T-helper 1 cell treated with Interleukin-12 subunit alpha and Interleukin-12 subunit beta and Interleukin-4 antibody, amounts not matched to agents 30 μg/mL and 1 μg/mL, for 36 hours (primary cell): ENCODE data around the gene CMKLR1.

Experiments
- H3K27ac Mint-ChIP-seq: one replicate; pipeline ENCODE4 v1.8.0; 2021; ENCODE audit warnings: mild to moderate bottlenecking, mixed read lengths
- H3K27me3 Mint-ChIP-seq: one replicate; pipeline ENCODE4 v1.8.0; 2021; ENCODE audit warnings: low read depth, mixed read lengths
- H3K36me3 Mint-ChIP-seq: one replicate; pipeline ENCODE4 v1.8.0; 2021; ENCODE audit warnings: low read depth, mixed read lengths
- H3K4me1 Mint-ChIP-seq: one replicate; pipeline ENCODE4 v1.8.0; 2021; ENCODE audit warnings: low read depth, mixed read lengths
- H3K4me3 Mint-ChIP-seq: one replicate; pipeline ENCODE4 v1.8.0; 2021; ENCODE audit warnings: mild to moderate bottlenecking, moderate library complexity, mixed read lengths
- H3K9me3 Mint-ChIP-seq: one replicate; pipeline ENCODE4 v1.8.0; 2021; ENCODE audit warnings: mixed read lengths

Gene CMKLR1

DNA sequence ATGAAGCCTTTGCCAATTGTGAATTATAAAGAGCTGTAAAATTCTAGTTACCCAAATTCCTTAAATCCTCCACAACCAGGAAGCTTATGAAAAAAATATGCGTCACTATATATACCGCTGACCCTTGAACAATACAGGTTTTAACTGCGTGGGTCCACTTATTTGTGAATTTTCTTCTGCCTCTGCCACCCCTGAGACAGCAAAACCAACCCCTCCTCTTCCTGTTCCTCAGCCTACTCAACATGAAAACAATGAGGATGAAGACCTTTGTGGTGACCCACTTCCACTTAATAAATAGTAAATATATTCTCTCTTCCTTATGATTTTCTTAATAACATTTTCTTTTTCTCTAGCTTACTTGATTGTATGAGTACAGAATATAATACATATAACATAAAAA is 42.2 kb downstream of the CMKLR1 start:
- Mint-ChIP-seq H3K27ac (no peak overlapping the region), H3K9me3 (no peaks in the 10 kb centered on the region), H3K4me1 (peaks cover 8% of the 10 kb centered on the region), H3K27me3 (peaks cover 4% of the 10 kb centered on the region), H3K4me3 (no peak overlapping the region), H3K36me3 (no peaks in the 10 kb centered on the region)

DNA sequence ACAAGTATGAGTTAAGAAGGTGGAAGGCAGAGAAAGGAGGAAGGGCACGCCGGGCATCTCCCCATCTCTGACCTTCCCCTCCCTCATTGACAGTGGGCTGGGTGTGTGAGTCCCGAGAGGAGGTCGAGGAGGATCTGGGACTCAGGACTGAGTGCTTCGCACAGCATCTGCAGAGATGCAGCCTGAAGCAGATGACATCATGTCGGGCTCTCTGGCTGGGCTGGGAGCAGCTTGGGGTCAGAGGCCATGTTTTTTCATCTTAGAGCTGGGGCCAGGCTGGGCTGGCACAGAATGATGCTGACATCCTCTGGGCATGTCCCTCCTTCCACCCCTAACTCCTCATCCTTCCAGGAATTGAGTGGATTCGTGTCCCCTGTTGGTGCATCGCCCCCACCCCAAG is 43.5 kb downstream of the CMKLR1 start:
- H3K4me3 Mint-ChIP-seq, result no peak overlapping the region
- no peak overlapping the region for H3K27ac Mint-ChIP-seq
- H3K36me3 Mint-ChIP-seq, result no peaks in the 10 kb centered on the region
- H3K4me1 Mint-ChIP-seq, result peaks cover 8% of the 10 kb centered on the region
- H3K9me3 Mint-ChIP-seq, result no peaks in the 10 kb centered on the region
- H3K27me3 Mint-ChIP-seq, result peaks cover 4% of the 10 kb centered on the region

DNA sequence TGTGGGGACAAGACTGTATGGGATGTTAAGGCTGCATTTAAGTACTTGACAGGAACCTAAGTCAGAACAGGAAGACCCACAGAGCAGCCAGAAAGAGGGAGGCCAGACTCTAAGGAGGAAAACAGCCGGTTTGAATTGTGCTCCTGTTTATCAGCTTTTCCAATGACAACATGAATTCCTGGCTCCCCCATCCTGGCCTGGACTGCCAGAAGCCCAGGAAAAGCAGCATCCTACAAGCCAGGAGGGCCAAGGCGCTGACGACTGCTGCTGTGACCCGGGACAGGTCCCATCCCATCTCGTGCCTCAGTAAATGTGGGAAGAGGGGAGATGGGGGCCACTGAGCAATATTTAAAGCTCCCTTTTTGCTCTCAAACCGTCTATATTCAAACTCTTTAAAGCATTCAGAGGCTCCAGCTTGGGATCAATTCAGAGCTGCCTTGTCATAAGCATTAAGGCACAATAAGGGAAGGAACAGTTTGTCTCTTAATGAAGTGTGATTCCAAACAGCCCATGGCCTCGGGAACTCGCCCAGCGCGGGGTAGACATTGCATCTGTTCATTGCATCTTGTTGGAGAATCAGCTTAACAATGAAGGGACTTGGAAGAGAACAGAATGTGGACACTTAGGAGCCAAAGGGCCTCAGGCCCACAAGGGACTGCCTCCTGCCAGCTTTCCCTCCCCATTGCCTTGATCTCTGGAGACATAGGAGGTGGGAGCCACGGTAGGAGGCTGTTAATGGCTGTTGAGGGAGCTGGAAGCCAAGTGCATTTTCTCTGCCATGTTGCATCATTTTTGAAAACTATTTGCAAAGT is 49.6 kb downstream of the CMKLR1 start:
- peaks cover 8% of the 10 kb centered on the region for H3K27me3 Mint-ChIP-seq
- no peaks in the 10 kb centered on the region for H3K9me3 Mint-ChIP-seq
- H3K36me3 Mint-ChIP-seq, result no peaks in the 10 kb centered on the region
- H3K27ac Mint-ChIP-seq, result no peak overlapping the region
- no peaks in the 10 kb centered on the region for H3K4me1 Mint-ChIP-seq
- H3K4me3 Mint-ChIP-seq, result no peak overlapping the region

DNA sequence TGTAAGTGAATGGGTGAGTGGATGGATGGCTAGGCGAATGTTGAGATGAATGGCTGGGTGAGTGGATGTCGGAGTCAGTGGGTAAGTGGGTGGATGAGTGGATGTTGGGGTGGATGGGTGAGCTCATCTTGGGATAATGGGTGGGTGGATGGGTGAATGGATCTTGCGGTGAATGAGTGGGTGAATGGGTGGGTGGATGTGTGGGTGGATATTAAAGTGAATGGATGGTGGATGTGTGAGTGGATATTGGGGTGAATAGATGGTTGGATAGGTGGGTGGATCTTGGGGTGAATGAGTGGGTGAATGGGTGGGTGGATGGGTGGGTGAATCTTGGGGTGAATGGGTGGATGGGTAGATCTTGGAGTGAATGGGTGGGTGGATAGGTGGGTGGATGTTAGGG is 51.9 kb downstream of the CMKLR1 start:
- no peaks in the 10 kb centered on the region for H3K36me3 Mint-ChIP-seq
- H3K27ac Mint-ChIP-seq, result no peak overlapping the region
- peaks cover 3% of the 10 kb centered on the region for H3K27me3 Mint-ChIP-seq
- H3K4me3 Mint-ChIP-seq, result no peak overlapping the region
- peaks cover 2% of the 10 kb centered on the region for H3K4me1 Mint-ChIP-seq
- H3K9me3 Mint-ChIP-seq, result no peaks in the 10 kb centered on the region

DNA sequence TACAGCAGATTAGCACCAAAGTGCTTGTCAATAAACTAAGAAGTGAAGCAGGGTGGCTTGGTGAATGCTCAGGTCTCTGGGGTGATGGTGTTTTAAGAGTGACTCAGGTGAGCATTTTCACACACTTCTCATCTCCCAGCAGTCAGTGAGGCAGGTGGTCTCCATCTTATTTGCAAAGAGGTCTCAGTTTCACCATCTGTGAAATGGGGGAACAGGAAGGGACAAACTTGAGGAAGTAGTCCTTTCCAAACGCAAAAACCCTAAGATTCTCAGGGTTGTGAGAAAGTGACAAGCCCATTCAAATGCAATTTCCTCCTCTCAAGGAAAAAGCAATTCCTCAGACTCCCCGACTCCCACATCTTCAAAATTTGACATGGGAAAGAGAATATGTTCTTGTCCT is 54.1 kb downstream of the CMKLR1 start:
- no peak overlapping the region for H3K27ac Mint-ChIP-seq
- H3K4me1 Mint-ChIP-seq, result peaks cover 2% of the 10 kb centered on the region
- no peaks in the 10 kb centered on the region for H3K9me3 Mint-ChIP-seq
- peaks cover 3% of the 10 kb centered on the region for H3K27me3 Mint-ChIP-seq
- H3K36me3 Mint-ChIP-seq, result no peaks in the 10 kb centered on the region
- H3K4me3 Mint-ChIP-seq, result no peak overlapping the region

DNA sequence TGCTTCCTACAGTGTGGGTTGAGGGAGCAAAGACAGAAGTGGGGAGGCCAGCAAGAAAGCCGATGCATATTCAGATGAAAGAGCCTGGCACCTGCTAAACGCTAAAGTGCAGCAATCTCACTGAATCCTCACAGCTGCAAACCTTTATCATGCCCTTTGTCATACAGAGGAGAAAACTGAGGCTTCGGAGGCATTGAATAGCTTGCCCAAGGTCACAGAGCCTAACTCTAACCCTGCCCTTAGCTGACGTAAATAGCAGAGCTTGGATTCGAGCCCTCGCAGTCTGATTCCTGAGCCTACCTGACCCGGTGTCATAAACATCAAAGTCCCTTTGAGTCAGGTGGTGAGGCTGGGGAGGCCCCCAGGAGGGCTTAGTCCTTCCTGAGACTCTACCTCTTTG is 54.9 kb downstream of the CMKLR1 start:
- peaks cover 3% of the 10 kb centered on the region for H3K27me3 Mint-ChIP-seq
- peaks cover 2% of the 10 kb centered on the region for H3K4me1 Mint-ChIP-seq
- no peaks in the 10 kb centered on the region for H3K9me3 Mint-ChIP-seq
- H3K36me3 Mint-ChIP-seq, result no peaks in the 10 kb centered on the region
- no peak overlapping the region for H3K27ac Mint-ChIP-seq
- H3K4me3 Mint-ChIP-seq, result no peak overlapping the region

DNA sequence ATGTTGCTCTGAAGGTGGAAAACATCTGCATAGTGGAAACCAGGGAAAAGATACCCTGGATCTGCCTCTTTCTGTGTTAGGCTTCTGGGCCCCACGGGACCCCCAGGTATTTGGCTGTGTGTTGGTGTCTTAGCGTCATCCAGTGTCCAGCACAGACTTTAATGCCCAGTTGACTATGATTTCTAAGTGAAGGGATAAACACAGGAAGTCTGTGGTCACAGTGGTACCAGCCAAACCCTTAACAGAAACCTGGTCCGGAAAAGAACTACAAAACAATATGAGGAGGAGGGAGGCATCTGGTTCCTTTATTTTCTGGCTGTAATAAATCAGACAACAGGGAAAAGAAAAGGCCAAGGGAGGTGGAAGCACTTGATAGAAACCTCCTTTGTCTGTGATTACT is 56.4 kb downstream of the CMKLR1 start:
- no peaks in the 10 kb centered on the region for H3K9me3 Mint-ChIP-seq
- no peak overlapping the region for H3K4me3 Mint-ChIP-seq
- H3K4me1 Mint-ChIP-seq, result peaks cover 3% of the 10 kb centered on the region
- no peaks in the 10 kb centered on the region for H3K27me3 Mint-ChIP-seq
- no peak overlapping the region for H3K27ac Mint-ChIP-seq
- H3K36me3 Mint-ChIP-seq, result no peaks in the 10 kb centered on the region

DNA sequence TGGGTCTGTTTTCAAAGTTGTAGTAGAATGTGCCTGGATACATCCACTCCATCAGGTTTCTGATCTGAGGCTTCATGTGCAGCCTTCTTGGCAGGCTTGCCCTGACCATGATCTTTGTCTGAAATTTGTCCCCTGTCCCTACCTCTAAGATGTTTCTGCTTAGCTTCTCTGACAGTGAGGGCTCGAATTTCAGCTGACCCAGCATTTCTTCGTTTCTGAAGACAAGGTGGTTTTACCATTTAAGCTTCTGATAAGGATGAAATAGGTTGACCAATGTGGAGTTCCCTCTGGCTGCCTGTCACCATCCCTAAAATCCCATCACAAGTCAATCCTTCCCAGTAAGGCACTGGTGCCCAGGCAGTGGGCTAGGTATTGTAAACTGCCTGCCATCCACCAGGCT is 57.0 kb downstream of the CMKLR1 start:
- H3K9me3 Mint-ChIP-seq, result no peaks in the 10 kb centered on the region
- H3K4me1 Mint-ChIP-seq, result peaks cover 4% of the 10 kb centered on the region
- H3K36me3 Mint-ChIP-seq, result no peaks in the 10 kb centered on the region
- H3K4me3 Mint-ChIP-seq, result no peak overlapping the region
- H3K27me3 Mint-ChIP-seq, result no peaks in the 10 kb centered on the region
- H3K27ac Mint-ChIP-seq, result no peak overlapping the region

DNA sequence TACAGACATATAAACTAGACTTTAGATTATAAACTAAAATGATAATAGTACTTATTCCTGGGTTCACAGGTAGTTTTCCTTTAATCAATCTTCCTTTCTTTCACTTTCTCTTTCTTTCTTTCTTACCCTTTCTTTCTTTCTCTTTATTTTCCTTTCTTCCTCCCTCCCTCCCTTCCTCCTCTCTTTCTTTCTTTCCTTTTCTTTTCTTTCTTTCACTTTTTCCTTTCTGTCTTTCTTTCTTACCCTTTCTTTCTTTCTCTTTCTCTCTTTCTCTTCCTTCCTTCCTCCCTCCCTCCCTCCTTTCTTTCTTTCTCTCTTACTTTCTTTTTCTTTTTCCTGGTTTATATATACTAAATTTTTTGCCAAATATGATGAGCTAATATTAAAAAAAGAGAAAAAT is 61.5 kb downstream of the CMKLR1 start:
- H3K27me3 Mint-ChIP-seq, result no peaks in the 10 kb centered on the region
- H3K27ac Mint-ChIP-seq, result no peak overlapping the region
- H3K4me1 Mint-ChIP-seq, result peaks cover 3% of the 10 kb centered on the region
- H3K4me3 Mint-ChIP-seq, result no peak overlapping the region
- no peaks in the 10 kb centered on the region for H3K36me3 Mint-ChIP-seq
- no peaks in the 10 kb centered on the region for H3K9me3 Mint-ChIP-seq

DNA sequence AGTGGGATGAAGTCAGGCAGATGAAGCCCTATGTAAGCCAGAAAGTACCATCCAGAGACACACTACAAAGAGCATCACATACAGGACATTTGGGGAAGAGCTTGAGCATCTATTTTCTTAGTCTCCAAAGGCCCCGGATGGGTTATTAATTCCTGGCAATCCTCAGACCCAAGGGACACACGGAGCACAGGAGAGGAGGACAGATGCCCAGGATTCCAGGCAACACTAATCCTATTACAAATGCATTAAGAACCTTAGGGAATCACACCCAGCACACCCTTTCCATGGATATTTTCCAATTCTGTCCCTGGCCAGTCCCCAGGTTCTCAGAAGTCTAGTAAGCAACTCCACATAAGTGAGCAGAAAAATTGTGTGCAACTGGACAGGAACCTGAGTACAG is 65.9 kb downstream of the CMKLR1 start:
- Mint-ChIP-seq H3K4me3 (no peak overlapping the region), H3K4me1 (peaks cover 2% of the 10 kb centered on the region), H3K27ac (no peak overlapping the region), H3K9me3 (no peaks in the 10 kb centered on the region), H3K36me3 (no peaks in the 10 kb centered on the region), H3K27me3 (no peaks in the 10 kb centered on the region)

DNA sequence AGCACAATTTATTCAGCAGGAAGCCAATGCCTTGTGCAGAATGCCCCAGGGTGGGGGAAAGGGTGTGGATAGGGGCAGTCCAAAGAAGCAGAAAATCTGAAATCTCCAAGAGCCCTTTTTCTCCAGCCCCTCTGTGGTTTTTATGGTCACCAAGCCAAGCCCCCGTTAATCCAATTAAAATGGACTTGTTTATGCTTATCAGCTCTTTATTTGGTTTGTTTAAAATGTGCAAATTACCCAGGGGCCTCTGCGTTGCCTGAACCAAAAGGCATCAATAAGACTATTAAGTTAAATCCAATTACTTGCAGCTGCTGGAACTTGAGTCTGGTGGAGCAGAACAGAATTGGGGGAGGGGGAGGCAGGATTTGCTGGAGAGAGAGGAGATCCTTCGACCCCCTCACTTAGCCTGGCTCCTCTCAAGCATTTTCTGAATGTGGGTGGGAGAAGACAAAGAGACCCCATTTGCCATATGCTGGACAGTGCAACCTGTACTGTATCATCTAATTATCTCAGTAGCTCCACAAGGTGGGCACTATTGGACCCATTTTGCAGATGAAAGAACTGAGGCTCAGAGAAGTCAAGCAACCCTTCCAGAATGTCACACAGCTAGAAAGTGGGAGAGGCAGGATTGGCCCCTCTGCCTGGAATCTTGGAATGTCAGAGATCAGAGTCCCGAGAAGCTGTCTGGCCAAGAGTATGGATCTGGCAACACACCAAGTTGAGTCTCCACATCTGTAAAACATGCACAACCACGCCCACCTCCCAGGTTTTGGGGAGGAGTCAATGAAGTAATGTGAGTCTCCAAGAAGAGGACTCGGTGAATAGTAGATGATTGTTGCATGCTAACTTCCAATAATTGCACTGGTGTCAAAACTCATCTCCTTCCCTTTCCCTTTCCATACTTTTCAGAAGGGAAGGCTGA is 66.9 kb downstream of the CMKLR1 start:
- no peak overlapping the region for H3K4me3 Mint-ChIP-seq
- no peaks in the 10 kb centered on the region for H3K9me3 Mint-ChIP-seq
- no peak overlapping the region for H3K27ac Mint-ChIP-seq
- H3K27me3 Mint-ChIP-seq, result no peaks in the 10 kb centered on the region
- no peaks in the 10 kb centered on the region for H3K36me3 Mint-ChIP-seq
- H3K4me1 Mint-ChIP-seq, result no peaks in the 10 kb centered on the region

DNA sequence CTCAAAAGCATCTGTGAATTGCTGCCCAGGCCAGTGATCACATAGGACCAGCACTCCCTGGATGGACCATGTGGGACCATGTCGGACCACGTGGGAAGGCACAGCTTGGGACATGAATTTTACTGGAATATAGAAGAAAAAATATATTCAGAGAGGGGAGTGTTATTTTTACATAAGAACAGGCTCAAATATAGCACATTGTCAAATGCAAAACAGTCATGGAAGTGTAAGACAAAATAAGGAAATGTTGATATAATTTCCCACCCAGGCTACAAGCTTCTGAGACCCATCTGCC is 68.3 kb downstream of the CMKLR1 start:
- Mint-ChIP-seq H3K36me3 (no peaks in the 10 kb centered on the region), H3K4me1 (no peaks in the 10 kb centered on the region), H3K27me3 (no peaks in the 10 kb centered on the region), H3K4me3 (no peak overlapping the region), H3K27ac (no peak overlapping the region), H3K9me3 (no peaks in the 10 kb centered on the region)

DNA sequence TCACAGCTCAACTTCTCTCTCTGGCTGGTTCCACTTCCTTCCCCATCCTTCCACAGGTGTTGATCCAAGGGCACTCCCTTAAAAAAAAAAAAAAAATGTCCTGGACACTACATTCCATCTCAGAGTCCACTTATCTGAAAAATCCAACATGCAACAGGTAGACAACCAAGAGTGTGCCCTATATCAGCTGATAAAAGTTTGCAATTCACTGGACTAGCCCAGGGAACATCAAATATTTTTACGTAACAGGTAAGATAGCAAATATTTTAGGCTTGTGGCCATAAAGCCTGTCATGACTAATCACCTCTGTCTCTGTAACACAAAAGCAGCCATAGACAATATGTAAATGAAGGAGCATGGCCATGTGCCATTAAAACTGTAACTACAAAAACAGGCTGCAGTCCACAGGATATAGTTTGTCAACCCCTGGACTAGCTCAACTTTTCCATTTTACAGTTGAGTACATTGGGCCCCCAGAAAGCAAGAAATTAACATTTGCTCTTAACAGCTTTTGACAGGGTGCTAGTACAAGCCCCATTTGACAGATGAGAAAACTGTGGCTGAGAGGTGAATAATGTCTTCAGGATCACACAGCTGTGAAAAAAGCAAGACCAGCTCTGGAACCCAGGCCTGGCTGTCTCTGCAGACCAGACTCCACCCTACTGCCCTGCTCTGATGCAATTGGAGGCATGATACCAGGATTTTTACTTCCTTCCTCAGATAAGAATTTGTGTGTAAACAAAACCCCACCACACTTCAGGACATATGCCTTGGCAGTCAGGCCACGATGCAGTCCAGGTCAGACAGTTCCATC is 68.9 kb downstream of the CMKLR1 start:
- no peak overlapping the region for H3K27ac Mint-ChIP-seq
- no peaks in the 10 kb centered on the region for H3K27me3 Mint-ChIP-seq
- H3K36me3 Mint-ChIP-seq, result no peaks in the 10 kb centered on the region

DNA sequence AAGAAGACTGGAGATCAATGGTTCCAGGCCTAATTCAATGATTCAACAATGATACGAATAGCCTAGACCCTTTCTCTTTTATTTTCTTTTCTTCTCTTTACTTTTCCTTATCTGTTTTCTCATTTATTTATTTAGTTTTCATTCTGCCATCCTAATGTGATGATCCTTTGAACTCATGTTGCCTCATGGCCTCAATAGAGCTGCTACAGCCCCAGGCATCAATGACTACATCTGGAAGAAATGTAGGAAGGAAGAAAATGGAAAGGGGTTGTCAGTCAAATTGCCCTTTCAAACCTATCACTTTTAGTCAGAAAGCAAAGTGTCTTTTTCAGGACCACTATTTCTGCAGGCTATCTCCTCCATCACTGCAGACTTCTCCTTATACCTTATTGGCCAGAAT is 69.9 kb downstream of the CMKLR1 start:
- no peaks in the 10 kb centered on the region for H3K27me3 Mint-ChIP-seq
- no peaks in the 10 kb centered on the region for H3K4me1 Mint-ChIP-seq
- no peak overlapping the region for H3K27ac Mint-ChIP-seq
- no peak overlapping the region for H3K4me3 Mint-ChIP-seq
- no peaks in the 10 kb centered on the region for H3K9me3 Mint-ChIP-seq
- no peaks in the 10 kb centered on the region for H3K36me3 Mint-ChIP-seq

More for the DNA sequence above, 68.9 kb downstream of the CMKLR1 start:
- H3K4me3 Mint-ChIP-seq, result no peak overlapping the region
- H3K4me1 Mint-ChIP-seq, result no peaks in the 10 kb centered on the region
- H3K9me3 Mint-ChIP-seq, result no peaks in the 10 kb centered on the region
